Mucosa of descending colon (tissue), 3 donors: Measurements from ENCODE around the gene RASGEF1C. TPM values are rescaled to one million over a fixed set of nuclear protein-coding genes. Genes with fewer than 3 reads are reported as not detected.

Source experiments
- ATAC-seq: fragments of 200-7000 bp; cut with Tn5 transposase; one replicate; pipeline ENCODE4 v1.9.1; 2020; ENCODE audit warnings: mild to moderate bottlenecking, moderate library complexity
- DNase-seq, 3 donors: peaks; one replicate each; pipeline ENCODE4 v3.0.0-alpha.2; 2020
- H3K36me3 ChIP-seq: fragments of 200-600 bp; one replicate; pipeline ENCODE4 v1.8.0; 2021; ENCODE audit warnings: low read depth, mild to moderate bottlenecking
- H3K4me1 ChIP-seq: fragments of 200-600 bp; one replicate; pipeline ENCODE4 v1.8.0; 2021; ENCODE audit warnings: low read depth, mild to moderate bottlenecking
- H3K4me3 ChIP-seq: fragments of 200-600 bp; one replicate; pipeline ENCODE4 v1.8.0; 2021; ENCODE audit warnings: mild to moderate bottlenecking
- H3K9me3 ChIP-seq: fragments of 200-600 bp; one replicate; pipeline ENCODE4 v1.8.0; 2021; ENCODE audit warnings: mild to moderate bottlenecking
- CTCF ChIP-seq: fragments of 200-600 bp; IDR thresholded peaks from one replicate; pipeline ENCODE4 v1.8.0; 2022; ENCODE audit warnings: antibody characterized with exemption, mild to moderate bottlenecking
- intact Hi-C, 2 donors: fragments of 100-400 bp; cut with DNase I in 1 of 2; cut with micrococcal nuclease in 1 of 2; formaldehyde crosslinking; loops; one replicate each; pipeline versions ENCODE4 v1.11.0 to v1.11.1; 2022; cut with DNase I, micrococcal nuclease
- total RNA-seq, 3 donors: library from RNA; stranded (reverse); fragmentation: NEBNext Ultra II Directional in 2 of 3; extraction: Animal tissue kit (Norgen Biotek cat#: 25700) in 2 of 3; gene quantifications; one replicate each; pipeline versions ENCODE4 v1.2.1 to v1.2.4, GENCODE V29; 2021 to 2023
- donor health status: DM: no; HTN: no; CAD: no; lungs with moderate emphysema.
- donor health status: DM: no; HTN: no; CAD: no.
- donor health status: DM: no; HTN: yes; CAD: no.

RASGEF1C gene
- total RNA-seq, 3 donors from 2014 or later: 0.17 to 1.9 (median 0.65) TPM

GRCh38 chr5:180215783-180216630, 7.0 kb upstream of the RASGEF1C start:
- no peaks in the 10 kb centered on the region for H3K4me1 ChIP-seq
- ATAC-seq: no peak
- H3K9me3 ChIP-seq: peaks cover 28% of the 10 kb centered on the region
- no peak overlapping the region for H3K4me3 ChIP-seq
- intact Hi-C loops: no loop called here
- TF ChIP-seq CTCF: no peak
- no peak for DNase-seq
- H3K36me3 ChIP-seq: no peaks in the 10 kb centered on the region

GRCh38 chr5:180214870-180215770, 6.1 kb upstream of the RASGEF1C start:
- no peak for ATAC-seq
- peaks cover 24% of the 10 kb centered on the region for H3K9me3 ChIP-seq
- H3K4me1 ChIP-seq: no peaks in the 10 kb centered on the region
- intact Hi-C loops: no loop called here
- no peak for DNase-seq
- no peak for TF ChIP-seq CTCF
- H3K36me3 ChIP-seq: no peaks in the 10 kb centered on the region
- no peak overlapping the region for H3K4me3 ChIP-seq

GRCh38 chr5:180213657-180214207, 4.7 kb upstream of the RASGEF1C start:
- Histone ChIP-seq H3K9me3 (peaks cover 13% of the 10 kb centered on the region), H3K4me1 (no peaks in the 10 kb centered on the region), H3K4me3 (no peak overlapping the region), H3K36me3 (no peaks in the 10 kb centered on the region)
- DNase-seq (no peak), ATAC-seq (no peak)
- intact Hi-C loops: no loop called here
- TF ChIP-seq CTCF: no peak

- no peak for TF ChIP-seq CTCF
- no peak overlapping the region for H3K4me3 ChIP-seq
- ATAC-seq (no peak), DNase-seq (no peak)
- intact Hi-C loops: no loop called here
- peaks cover 4% of the 10 kb centered on the region for H3K4me1 ChIP-seq
- no peaks in the 10 kb centered on the region for H3K36me3 ChIP-seq
- peaks cover 10% of the 10 kb centered on the region for H3K9me3 ChIP-seq
These were observed 4.2 kb upstream of the RASGEF1C start for GRCh38 chr5:180213256-180213600.

- H3K4me3 ChIP-seq: no peak overlapping the region
- H3K4me1 ChIP-seq: peaks cover 6% of the 10 kb centered on the region
- intact Hi-C loops: no loop called here
- DNase-seq: no peak
- no peaks in the 10 kb centered on the region for H3K36me3 ChIP-seq
- TF ChIP-seq CTCF: no peak
- no peak for ATAC-seq
- peaks cover 3% of the 10 kb centered on the region for H3K9me3 ChIP-seq
These were observed 3.6 kb upstream of the RASGEF1C start for GRCh38 chr5:180212363-180213255.
